NCI-H1694 (cell line): Measurements from ENCODE around the gene CWF19L1.
"Not testable (repeated sequence)": the region's sequence is repeated elsewhere in the genome, so short reads cannot be mapped to it uniquely, and the experiment has no call there.

Experiments
- DNase-seq: peaks from one replicate; lab custom pipeline; 2025; lab: John Stamatoyannopoulos, UW

The CWF19L1 gene

GRCh38 chr10:100267239-100268104, at the start of gene CWF19L1:
Gene CWF19L1 (minus strand): TSS chr10:100267638. CDS start chr10:100267593, 45 bp downstream.
- DNase-seq: peak; percentile 49

GRCh38 chr10:100315615-100316014, 48.2 kb upstream of the CWF19L1 start:
- DNase-seq: no peak

GRCh38 chr10:100311298-100311697, 43.9 kb upstream of the CWF19L1 start:
- DNase-seq: no peak

GRCh38 chr10:100307684-100308083, 40.2 kb upstream of the CWF19L1 start:
- no peak for DNase-seq

GRCh38 chr10:100306861-100307260, 39.4 kb upstream of the CWF19L1 start:
- no peak for DNase-seq

- DNase-seq: no peak
Observed at GRCh38 chr10:100304414-100304813, 37.0 kb upstream of the CWF19L1 start.

- peak; percentile 49 for DNase-seq
Observed at GRCh38 chr10:100303724-100304319, 36.4 kb upstream of the CWF19L1 start.

GRCh38 chr10:100301123-100301522, 33.7 kb upstream of the CWF19L1 start:
- DNase-seq: not testable (repeated sequence)

- DNase-seq: no peak
Observed at GRCh38 chr10:100297242-100297641, 29.8 kb upstream of the CWF19L1 start.

- no peak for DNase-seq
Observed at GRCh38 chr10:100293066-100293465, 25.6 kb upstream of the CWF19L1 start.

- DNase-seq: not testable (repeated sequence)
Observed at GRCh38 chr10:100292300-100292699, 24.9 kb upstream of the CWF19L1 start.

- DNase-seq: no peak
Observed at GRCh38 chr10:100291356-100291755, 23.9 kb upstream of the CWF19L1 start.

GRCh38 chr10:100289641-100290040, 22.2 kb upstream of the CWF19L1 start:
- no peak for DNase-seq

- DNase-seq: no peak
Observed at GRCh38 chr10:100288196-100288595, 20.8 kb upstream of the CWF19L1 start.

GRCh38 chr10:100287756-100288155, 20.3 kb upstream of the CWF19L1 start:
- no peak for DNase-seq

- peak; percentile 57 for DNase-seq
Observed at GRCh38 chr10:100286051-100287033, 18.9 kb upstream of the CWF19L1 start, which contains the start of gene BLOC1S2. Gene BLOC1S2 (minus strand): TSS chr10:100286680. CDS start chr10:100286659, 21 bp downstream.

GRCh38 chr10:100285326-100285725, 17.9 kb upstream of the CWF19L1 start:
- not testable (repeated sequence) for DNase-seq

GRCh38 chr10:100282907-100283306, 15.5 kb upstream of the CWF19L1 start:
- DNase-seq: no peak

GRCh38 chr10:100276971-100277370, 9.5 kb upstream of the CWF19L1 start:
- DNase-seq: not testable (repeated sequence)

GRCh38 chr10:100265821-100266485, 1.5 kb downstream of the CWF19L1 start:
- no peak for DNase-seq

GRCh38 chr10:100254191-100254590, 13.2 kb downstream of the CWF19L1 start:
- no peak for DNase-seq
